NCI-H460 (cell line): Measurements from ENCODE around the gene STK32A. TPM values are rescaled to one million over a fixed set of nuclear protein-coding genes. Genes with fewer than 3 reads are reported as not detected.

ENCODE experiments used
- DNase-seq: peaks from one replicate; pipeline ENCODE4 v3.0.0-alpha.2; 2016; ENCODE audit warnings: low read depth; ENCODE audit errors: extremely low read depth
- total RNA-seq: library from RNA; depleted of rRNA; stranded (reverse); fragments of >200 nt; shearing (Covaris generic); gene quantifications from 2 replicates; pipeline ENCODE4 v1.2.3, GENCODE V29; 2014

The STK32A gene
- total RNA-seq, 1 experiment from 2014 or later = 0.32 TPM

- no peak for DNase-seq
Observed at GRCh38 chr5:147384346-147385193, 149.7 kb downstream of the STK32A start.

- DNase-seq = no peak
Observed at GRCh38 chr5:147387109-147387508, 152.3 kb downstream of the STK32A start.

GRCh38 chr5:147388184-147389108, 153.6 kb downstream of the STK32A start:
- no peak for DNase-seq

- no peak for DNase-seq
Observed at GRCh38 chr5:147390654-147391225, 155.9 kb downstream of the STK32A start.

GRCh38 chr5:147391781-147392180, 157.0 kb downstream of the STK32A start:
- peak; percentile 40 for DNase-seq

GRCh38 chr5:147393874-147394672, 159.2 kb downstream of the STK32A start:
- no peak for DNase-seq

- DNase-seq = no peak
Observed at GRCh38 chr5:147396070-147396823, 161.4 kb downstream of the STK32A start.

- no peak for DNase-seq
Observed at GRCh38 chr5:147397616-147398015, 162.8 kb downstream of the STK32A start.

GRCh38 chr5:147398860-147399259, 164.0 kb downstream of the STK32A start:
- DNase-seq = no peak

GRCh38 chr5:147400126-147400809, 165.4 kb downstream of the STK32A start:
- no peak for DNase-seq

GRCh38 chr5:147400881-147401280, 166.1 kb downstream of the STK32A start:
- DNase-seq = no peak

- peak; percentile 35 for DNase-seq
Observed at GRCh38 chr5:147403651-147404640, 169.1 kb downstream of the STK32A start.

GRCh38 chr5:147404706-147405105, 169.9 kb downstream of the STK32A start:
- no peak for DNase-seq

- DNase-seq = no peak
Observed at GRCh38 chr5:147406636-147407035, 171.8 kb downstream of the STK32A start.

GRCh38 chr5:147407094-147407681, 172.4 kb downstream of the STK32A start:
- no peak for DNase-seq

GRCh38 chr5:147408980-147409379, 174.2 kb downstream of the STK32A start:
- no peak for DNase-seq
